HEK293 (cell line): Measurements from ENCODE around the gene GZMH.

Experiments used
- CTCF ChIA-PET: fragments of 350-600 bp; formaldehyde crosslinking; extraction: SDS; loops from one replicate; lab custom pipeline; 2021; ENCODE audit warnings: antibody characterized with exemption; lab: Yijun Ruan, JAX
- POLR2A ChIA-PET: fragments of 300-600 bp; formaldehyde crosslinking; extraction: SDS; loops from one replicate; lab custom pipeline; 2020; ENCODE audit warnings: antibody characterized with exemption, inconsistent platforms; lab: Yijun Ruan, JAX
- H3K27ac ChIP-seq: fragments of 200-500 bp; sonication (Bioruptor generic); 2 replicates; pipeline ENCODE4 v1.5.1; 2014; ENCODE audit warnings: low read depth, low read length, control low read depth, inconsistent platforms; ENCODE audit errors: extremely low read depth
- H3K36me3 ChIP-seq, 2 experiments: fragments of 200-500 bp in 1 of 2; sonication (Bioruptor generic) in 1 of 2; 1 replicate in 1 of 2; 2 replicates in 1 of 2; pipeline ENCODE4 v1.5.1; 2014 to 2017; ENCODE audit warnings: inconsistent platforms in 2 of 2, low read length in 2 of 2; ENCODE audit not compliant: control insufficient read depth in 2 of 2, insufficient read depth in 1 of 2
- H3K4me1 ChIP-seq: fragments of 200-500 bp; sonication (Bioruptor generic); 2 replicates; pipeline ENCODE4 v1.5.1; 2014; ENCODE audit warnings: mild to moderate bottlenecking, low read length, inconsistent platforms; ENCODE audit not compliant: control insufficient read depth, insufficient read depth
- H3K4me3 ChIP-seq: 2 replicates; pipeline ENCODE4 v1.5.1; 2011; ENCODE audit warnings: low read depth, mild to moderate bottlenecking, control low read depth, low read length, moderate library complexity
- H3K9me3 ChIP-seq: fragments of 200-500 bp; sonication (Bioruptor generic); 2 replicates; pipeline ENCODE4 v1.5.1; 2014; ENCODE audit warnings: low read depth, low read length, inconsistent platforms; ENCODE audit not compliant: control insufficient read depth, insufficient read depth
- GLIS1 ChIP-seq: fragments of 450-650 bp; formaldehyde crosslinking; IDR thresholded peaks from 2 replicates; pipeline ENCODE4 v1.5.1; 2016; ENCODE audit warnings: missing biosample characterization, missing genetic modification characterization
- HOXC10 ChIP-seq: sonication (generic); formaldehyde crosslinking; IDR thresholded peaks from 2 replicates; pipeline ENCODE4 v1.8.1; 2023; ENCODE audit warnings: mild to moderate bottlenecking, missing genetic modification reagents
- HOXD13 ChIP-seq: sonication (generic); formaldehyde crosslinking; IDR thresholded peaks from 2 replicates; pipeline ENCODE4 v1.8.0; 2022; ENCODE audit warnings: missing genetic modification reagents, borderline replicate concordance
- OSR2 ChIP-seq: fragments of 450-650 bp; formaldehyde crosslinking; IDR thresholded peaks from 2 replicates; pipeline ENCODE4 v1.5.1; 2016; ENCODE audit warnings: missing biosample characterization, missing genetic modification characterization
- ZFP41 ChIP-seq: fragments of 450-650 bp; formaldehyde crosslinking; IDR thresholded peaks from 2 replicates; pipeline ENCODE4 v1.5.1; 2016; ENCODE audit warnings: missing biosample characterization, missing genetic modification characterization, borderline replicate concordance
- ZNF138 ChIP-seq: fragments of 450-650 bp; formaldehyde crosslinking; IDR thresholded peaks from 2 replicates; pipeline ENCODE4 v1.5.1; 2016; ENCODE audit warnings: missing biosample characterization, missing genetic modification characterization, borderline replicate concordance
- ZNF239 ChIP-seq: fragments of 450-650 bp; formaldehyde crosslinking; IDR thresholded peaks from 2 replicates; pipeline ENCODE4 v1.5.1; 2016; ENCODE audit warnings: missing biosample characterization, missing genetic modification characterization
- ZNF311 ChIP-seq: fragments of 450-650 bp; formaldehyde crosslinking; IDR thresholded peaks from 2 replicates; pipeline ENCODE4 v1.5.1; 2017; ENCODE audit warnings: missing biosample characterization, missing genetic modification characterization, borderline replicate concordance
- ZNF354C ChIP-seq: fragments of 450-650 bp; formaldehyde crosslinking; IDR thresholded peaks from 2 replicates; pipeline ENCODE4 v1.5.1; 2016; ENCODE audit warnings: missing biosample characterization, missing genetic modification characterization, low read depth, borderline replicate concordance
- ZNF549 ChIP-seq: fragments of 450-650 bp; IDR thresholded peaks from 2 replicates; pipeline ENCODE4 v1.5.1; 2018; ENCODE audit warnings: missing biosample characterization, missing genetic modification characterization, mild to moderate bottlenecking, inconsistent platforms, moderate library complexity
- ZNF558 ChIP-seq: fragments of 450-650 bp; formaldehyde crosslinking; IDR thresholded peaks from 2 replicates; pipeline ENCODE4 v1.5.1; 2016; ENCODE audit warnings: missing biosample characterization, missing genetic modification characterization
- ZNF561 ChIP-seq: fragments of 450-650 bp; IDR thresholded peaks from 2 replicates; pipeline ENCODE4 v1.5.1; 2018; ENCODE audit warnings: missing biosample characterization, missing genetic modification characterization, borderline replicate concordance
- ZNF704 ChIP-seq: fragments of 450-650 bp; formaldehyde crosslinking; IDR thresholded peaks from 2 replicates; pipeline ENCODE4 v1.5.1; 2016; ENCODE audit warnings: missing biosample characterization, missing genetic modification characterization
- ZNF707 ChIP-seq: fragments of 450-650 bp; formaldehyde crosslinking; IDR thresholded peaks from 2 replicates; pipeline ENCODE4 v1.5.1; 2016; ENCODE audit warnings: missing biosample characterization, missing genetic modification characterization
- ZNF777 ChIP-seq: fragments of 450-650 bp; formaldehyde crosslinking; IDR thresholded peaks from 2 replicates; pipeline ENCODE4 v1.5.1; 2017; ENCODE audit warnings: missing biosample characterization, missing genetic modification characterization, borderline replicate concordance
- ZNF837 ChIP-seq: fragments of 450-650 bp; formaldehyde crosslinking; IDR thresholded peaks from 2 replicates; pipeline ENCODE4 v1.5.1; 2016; ENCODE audit warnings: missing biosample characterization, missing genetic modification characterization
- TF ChIP-seq, protein P1 (sequence below): fragments of 450-650 bp; formaldehyde crosslinking; IDR thresholded peaks from 2 replicates; pipeline ENCODE4 v1.5.1; 2016; ENCODE audit warnings: missing biosample characterization, missing genetic modification characterization
- TF ChIP-seq, protein P2 (sequence below): fragments of 450-650 bp; formaldehyde crosslinking; IDR thresholded peaks from 2 replicates; pipeline ENCODE4 v1.5.1; 2016; ENCODE audit warnings: missing biosample characterization, missing genetic modification characterization
- TF ChIP-seq, protein P3 (sequence below): fragments of 450-650 bp; formaldehyde crosslinking; IDR thresholded peaks from 2 replicates; pipeline ENCODE4 v1.5.1; 2016; ENCODE audit warnings: missing biosample characterization, missing genetic modification characterization, borderline replicate concordance
- TF ChIP-seq, protein P4 (sequence below): fragments of 450-650 bp; formaldehyde crosslinking; IDR thresholded peaks from 2 replicates; pipeline ENCODE4 v1.5.1; 2016; ENCODE audit warnings: missing biosample characterization, missing genetic modification characterization, borderline replicate concordance

Gene GZMH

GRCh38 chr14:24631749-24632335 lies 22.4 kb upstream of the GZMH start (continued):
- TF ChIP-seq, protein P1, sequence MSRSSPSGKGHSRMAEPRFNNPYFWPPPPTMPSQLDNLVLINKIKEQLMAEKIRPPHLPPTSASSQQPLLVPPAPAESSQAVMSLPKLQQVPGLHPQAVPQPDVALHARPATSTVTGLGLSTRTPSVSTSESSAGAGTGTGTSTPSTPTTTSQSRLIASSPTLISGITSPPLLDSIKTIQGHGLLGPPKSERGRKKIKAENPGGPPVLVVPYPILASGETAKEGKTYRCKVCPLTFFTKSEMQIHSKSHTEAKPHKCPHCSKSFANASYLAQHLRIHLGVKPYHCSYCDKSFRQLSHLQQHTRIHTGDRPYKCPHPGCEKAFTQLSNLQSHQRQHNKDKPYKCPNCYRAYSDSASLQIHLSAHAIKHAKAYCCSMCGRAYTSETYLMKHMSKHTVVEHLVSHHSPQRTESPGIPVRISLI (tag by site-specific recombination), result no peak
- TF ChIP-seq, protein P2, sequence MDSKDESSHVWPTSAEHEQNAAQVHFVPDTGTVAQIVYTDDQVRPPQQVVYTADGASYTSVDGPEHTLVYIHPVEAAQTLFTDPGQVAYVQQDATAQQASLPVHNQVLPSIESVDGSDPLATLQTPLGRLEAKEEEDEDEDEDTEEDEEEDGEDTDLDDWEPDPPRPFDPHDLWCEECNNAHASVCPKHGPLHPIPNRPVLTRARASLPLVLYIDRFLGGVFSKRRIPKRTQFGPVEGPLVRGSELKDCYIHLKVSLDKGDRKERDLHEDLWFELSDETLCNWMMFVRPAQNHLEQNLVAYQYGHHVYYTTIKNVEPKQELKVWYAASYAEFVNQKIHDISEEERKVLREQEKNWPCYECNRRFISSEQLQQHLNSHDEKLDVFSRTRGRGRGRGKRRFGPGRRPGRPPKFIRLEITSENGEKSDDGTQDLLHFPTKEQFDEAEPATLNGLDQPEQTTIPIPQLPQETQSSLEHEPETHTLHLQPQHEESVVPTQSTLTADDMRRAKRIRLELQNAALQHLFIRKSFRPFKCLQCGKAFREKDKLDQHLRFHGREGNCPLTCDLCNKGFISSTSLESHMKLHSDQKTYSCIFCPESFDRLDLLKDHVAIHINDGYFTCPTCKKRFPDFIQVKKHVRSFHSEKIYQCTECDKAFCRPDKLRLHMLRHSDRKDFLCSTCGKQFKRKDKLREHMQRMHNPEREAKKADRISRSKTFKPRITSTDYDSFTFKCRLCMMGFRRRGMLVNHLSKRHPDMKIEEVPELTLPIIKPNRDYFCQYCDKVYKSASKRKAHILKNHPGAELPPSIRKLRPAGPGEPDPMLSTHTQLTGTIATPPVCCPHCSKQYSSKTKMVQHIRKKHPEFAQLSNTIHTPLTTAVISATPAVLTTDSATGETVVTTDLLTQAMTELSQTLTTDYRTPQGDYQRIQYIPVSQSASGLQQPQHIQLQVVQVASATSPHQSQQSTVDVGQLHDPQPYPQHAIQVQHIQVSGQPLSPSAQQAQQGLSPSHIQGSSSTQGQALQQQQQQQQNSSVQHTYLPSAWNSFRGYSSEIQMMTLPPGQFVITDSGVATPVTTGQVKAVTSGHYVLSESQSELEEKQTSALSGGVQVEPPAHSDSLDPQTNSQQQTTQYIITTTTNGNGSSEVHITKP (tag by site-specific recombination), result no peak
- TF ChIP-seq, protein P3, sequence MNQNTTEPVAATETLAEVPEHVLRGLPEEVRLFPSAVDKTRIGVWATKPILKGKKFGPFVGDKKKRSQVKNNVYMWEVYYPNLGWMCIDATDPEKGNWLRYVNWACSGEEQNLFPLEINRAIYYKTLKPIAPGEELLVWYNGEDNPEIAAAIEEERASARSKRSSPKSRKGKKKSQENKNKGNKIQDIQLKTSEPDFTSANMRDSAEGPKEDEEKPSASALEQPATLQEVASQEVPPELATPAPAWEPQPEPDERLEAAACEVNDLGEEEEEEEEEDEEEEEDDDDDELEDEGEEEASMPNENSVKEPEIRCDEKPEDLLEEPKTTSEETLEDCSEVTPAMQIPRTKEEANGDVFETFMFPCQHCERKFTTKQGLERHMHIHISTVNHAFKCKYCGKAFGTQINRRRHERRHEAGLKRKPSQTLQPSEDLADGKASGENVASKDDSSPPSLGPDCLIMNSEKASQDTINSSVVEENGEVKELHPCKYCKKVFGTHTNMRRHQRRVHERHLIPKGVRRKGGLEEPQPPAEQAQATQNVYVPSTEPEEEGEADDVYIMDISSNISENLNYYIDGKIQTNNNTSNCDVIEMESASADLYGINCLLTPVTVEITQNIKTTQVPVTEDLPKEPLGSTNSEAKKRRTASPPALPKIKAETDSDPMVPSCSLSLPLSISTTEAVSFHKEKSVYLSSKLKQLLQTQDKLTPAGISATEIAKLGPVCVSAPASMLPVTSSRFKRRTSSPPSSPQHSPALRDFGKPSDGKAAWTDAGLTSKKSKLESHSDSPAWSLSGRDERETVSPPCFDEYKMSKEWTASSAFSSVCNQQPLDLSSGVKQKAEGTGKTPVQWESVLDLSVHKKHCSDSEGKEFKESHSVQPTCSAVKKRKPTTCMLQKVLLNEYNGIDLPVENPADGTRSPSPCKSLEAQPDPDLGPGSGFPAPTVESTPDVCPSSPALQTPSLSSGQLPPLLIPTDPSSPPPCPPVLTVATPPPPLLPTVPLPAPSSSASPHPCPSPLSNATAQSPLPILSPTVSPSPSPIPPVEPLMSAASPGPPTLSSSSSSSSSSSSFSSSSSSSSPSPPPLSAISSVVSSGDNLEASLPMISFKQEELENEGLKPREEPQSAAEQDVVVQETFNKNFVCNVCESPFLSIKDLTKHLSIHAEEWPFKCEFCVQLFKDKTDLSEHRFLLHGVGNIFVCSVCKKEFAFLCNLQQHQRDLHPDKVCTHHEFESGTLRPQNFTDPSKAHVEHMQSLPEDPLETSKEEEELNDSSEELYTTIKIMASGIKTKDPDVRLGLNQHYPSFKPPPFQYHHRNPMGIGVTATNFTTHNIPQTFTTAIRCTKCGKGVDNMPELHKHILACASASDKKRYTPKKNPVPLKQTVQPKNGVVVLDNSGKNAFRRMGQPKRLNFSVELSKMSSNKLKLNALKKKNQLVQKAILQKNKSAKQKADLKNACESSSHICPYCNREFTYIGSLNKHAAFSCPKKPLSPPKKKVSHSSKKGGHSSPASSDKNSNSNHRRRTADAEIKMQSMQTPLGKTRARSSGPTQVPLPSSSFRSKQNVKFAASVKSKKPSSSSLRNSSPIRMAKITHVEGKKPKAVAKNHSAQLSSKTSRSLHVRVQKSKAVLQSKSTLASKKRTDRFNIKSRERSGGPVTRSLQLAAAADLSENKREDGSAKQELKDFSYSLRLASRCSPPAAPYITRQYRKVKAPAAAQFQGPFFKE, result no peak
- TF ChIP-seq ZNF239 (tag by site-specific recombination) (no peak), ZNF704 (tag by site-specific recombination) (no peak)

- Histone ChIP-seq H3K4me1 (no peaks in the 10 kb centered on the region), H3K9me3 (no peaks in the 10 kb centered on the region), H3K27ac (no peak overlapping the region), H3K4me3 (no peak overlapping the region), H3K36me3 (no peaks in the 10 kb centered on the region)
- ChIA-PET POLR2A (no interaction called here), CTCF (interaction anchor here (1.1 kb wide), 1 partner anchor 49 kb away, joined by 4 read pairs; no protein-coding TSS in a partner anchor)
- no peak for TF ChIP-seq ZNF311 (tag by site-specific recombination)
- no peak for TF ChIP-seq ZNF549
- no peak for TF ChIP-seq OSR2 (tag by site-specific recombination)
- TF ChIP-seq ZNF561 (tag by site-specific recombination), result no peak
- no peak for TF ChIP-seq ZNF558 (tag by site-specific recombination)
- no peak for TF ChIP-seq ZFP41 (tag by site-specific recombination)
- no peak for TF ChIP-seq ZNF707
- TF ChIP-seq GLIS1 (tag by site-specific recombination), result no peak
- no peak for TF ChIP-seq ZNF837
- TF ChIP-seq ZNF777 (tag by site-specific recombination), result no peak
- TF ChIP-seq, protein P4, sequence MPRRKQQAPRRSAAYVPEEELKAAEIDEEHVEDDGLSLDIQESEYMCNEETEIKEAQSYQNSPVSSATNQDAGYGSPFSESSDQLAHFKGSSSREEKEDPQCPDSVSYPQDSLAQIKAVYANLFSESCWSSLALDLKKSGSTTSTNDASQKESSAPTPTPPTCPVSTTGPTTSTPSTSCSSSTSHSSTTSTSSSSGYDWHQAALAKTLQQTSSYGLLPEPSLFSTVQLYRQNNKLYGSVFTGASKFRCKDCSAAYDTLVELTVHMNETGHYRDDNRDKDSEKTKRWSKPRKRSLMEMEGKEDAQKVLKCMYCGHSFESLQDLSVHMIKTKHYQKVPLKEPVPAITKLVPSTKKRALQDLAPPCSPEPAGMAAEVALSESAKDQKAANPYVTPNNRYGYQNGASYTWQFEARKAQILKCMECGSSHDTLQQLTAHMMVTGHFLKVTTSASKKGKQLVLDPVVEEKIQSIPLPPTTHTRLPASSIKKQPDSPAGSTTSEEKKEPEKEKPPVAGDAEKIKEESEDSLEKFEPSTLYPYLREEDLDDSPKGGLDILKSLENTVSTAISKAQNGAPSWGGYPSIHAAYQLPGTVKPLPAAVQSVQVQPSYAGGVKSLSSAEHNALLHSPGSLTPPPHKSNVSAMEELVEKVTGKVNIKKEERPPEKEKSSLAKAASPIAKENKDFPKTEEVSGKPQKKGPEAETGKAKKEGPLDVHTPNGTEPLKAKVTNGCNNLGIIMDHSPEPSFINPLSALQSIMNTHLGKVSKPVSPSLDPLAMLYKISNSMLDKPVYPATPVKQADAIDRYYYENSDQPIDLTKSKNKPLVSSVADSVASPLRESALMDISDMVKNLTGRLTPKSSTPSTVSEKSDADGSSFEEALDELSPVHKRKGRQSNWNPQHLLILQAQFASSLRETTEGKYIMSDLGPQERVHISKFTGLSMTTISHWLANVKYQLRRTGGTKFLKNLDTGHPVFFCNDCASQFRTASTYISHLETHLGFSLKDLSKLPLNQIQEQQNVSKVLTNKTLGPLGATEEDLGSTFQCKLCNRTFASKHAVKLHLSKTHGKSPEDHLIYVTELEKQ (tag by site-specific recombination), result no peak
- no peak for TF ChIP-seq ZNF138 (tag by site-specific recombination)
- no peak for TF ChIP-seq ZNF354C (tag by site-specific recombination)
- TF ChIP-seq HOXD13, result no peak
- TF ChIP-seq HOXC10, result no peak
Measured at GRCh38 chr14:24630872-24631477, 21.5 kb upstream of the GZMH start.
